K562 (cell line): Measurements from ENCODE around the gene KIF26A. TPM values are rescaled to one million over a fixed set of nuclear protein-coding genes. Genes with fewer than 3 reads are reported as not detected.

ENCODE experiments used
- ATAC-seq: fragments of 200-7000 bp; cut with Tn5 transposase; 3 replicates; pipeline ENCODE4 v1.9.1; 2020; ENCODE audit warnings: moderate library complexity
- BruUV-seq: library from RNA; stranded (reverse); fragments of 400-500 nt; replicated peaks from 2 replicates; lab custom pipeline; 2021; lab: Mats Ljungman, UMichigan
- CTCF ChIA-PET: fragments of 300-600 bp; formaldehyde crosslinking; extraction: SDS; loops from one replicate; lab custom pipeline; 2021; ENCODE audit warnings: low intra/inter-chr PET ratio; lab: Yijun Ruan, JAX
- POLR2A ChIA-PET: fragments of 300-600, 350-650 bp; sonication (Branson Sonifier 250); formaldehyde crosslinking; extraction: SDS; loops from one replicate; lab custom pipeline; 2021; ENCODE audit warnings: antibody characterized with exemption, inconsistent platforms; lab: Yijun Ruan, JAX
- DNase-seq, 4 experiments: peaks; one replicate each; pipeline versions ENCODE4 v3.0.0 to v3.0.0-alpha.2; 2011 to 2018; ENCODE audit warnings: low spot score in 3 of 4, mixed read lengths in 3 of 4; ENCODE audit errors: extremely low read depth in 1 of 4
- FAIRE-seq: peaks from 2 replicates; lab custom pipeline; 2011; peaks lifted over from hg19 to GRCh38; lab: Jason Lieb, UNC
- H2AFZ ChIP-seq: 2 replicates; pipeline ENCODE4 v1.6.0; 2011; ENCODE audit warnings: low read depth, low read length, control low read depth, inconsistent platforms
- H3K27ac ChIP-seq: fragments of 200-600 bp; 3 replicates; pipeline ENCODE4 v1.8.0; 2011; ENCODE audit warnings: low read depth, mild to moderate bottlenecking, control low read depth, inconsistent platforms, low read length, moderate library complexity, mixed read lengths; ENCODE audit errors: extremely low read depth
- H3K27me3 ChIP-seq, 2 experiments: fragments of 300-600 bp in 1 of 2; 2 replicates in 1 of 2; 3 replicates in 1 of 2; pipeline versions ENCODE4 v1.6.0 to v1.8.0; 2011; ENCODE audit warnings: inconsistent platforms in 2 of 2, low read length in 2 of 2, mild to moderate bottlenecking in 1 of 2, mixed read lengths in 1 of 2, moderate library complexity in 1 of 2; ENCODE audit not compliant: control insufficient read depth in 2 of 2, insufficient read depth in 2 of 2
- H3K36me3 ChIP-seq: fragments of 300-600 bp; 3 replicates; pipeline ENCODE4 v1.8.0; 2011; ENCODE audit warnings: mild to moderate bottlenecking, low read length, inconsistent platforms; ENCODE audit not compliant: control insufficient read depth, insufficient read depth
- H3K4me1 ChIP-seq, 2 experiments: fragments of 200-600 bp in 1 of 2; replicated peaks in 1 of 2; 2 replicates in 1 of 2; 3 replicates in 1 of 2; pipeline versions ENCODE4 v1.5.1 to v1.8.0; 2011; ENCODE audit warnings: inconsistent platforms in 2 of 2, low read length in 2 of 2, mild to moderate bottlenecking in 1 of 2, mixed read lengths in 1 of 2, moderate library complexity in 1 of 2; ENCODE audit not compliant: control insufficient read depth in 2 of 2, insufficient read depth in 2 of 2
- H3K4me2 ChIP-seq: 2 replicates; pipeline ENCODE4 v1.6.1; 2011; ENCODE audit warnings: low read length, control low read depth, inconsistent platforms, mixed read lengths; ENCODE audit not compliant: insufficient read depth
- H3K4me3 ChIP-seq: fragments of 200-600 bp; sonication (generic), shearing (Covaris generic); 2 replicates; pipeline ENCODE4 v1.5.1; 2016; ENCODE audit warnings: control low read depth, inconsistent platforms
- H3K79me2 ChIP-seq: fragments of 200-600 bp; 3 replicates; pipeline ENCODE4 v1.8.0; 2011; ENCODE audit warnings: low read length, inconsistent platforms; ENCODE audit not compliant: control insufficient read depth, insufficient read depth
- H3K9ac ChIP-seq, 2 experiments: 2 replicates each; pipeline versions ENCODE4 v1.6.0 to v1.6.1; 2011; ENCODE audit warnings: low read depth in 2 of 2, low read length in 2 of 2, control low read depth in 1 of 2, inconsistent platforms in 1 of 2, mild to moderate bottlenecking in 1 of 2, mixed read lengths in 1 of 2; ENCODE audit not compliant: insufficient read depth in 1 of 2
- H3K9me1 ChIP-seq: one replicate; pipeline ENCODE4 v1.6.0; 2011; ENCODE audit warnings: inconsistent platforms, mild to moderate bottlenecking, low read length, moderate library complexity; ENCODE audit not compliant: control insufficient read depth, insufficient read depth
- H3K9me3 ChIP-seq: replicated peaks from 2 replicates; pipeline ENCODE4 v1.5.1; 2011; ENCODE audit warnings: low read depth, low read length, inconsistent platforms; ENCODE audit not compliant: control insufficient read depth, insufficient read depth
- H4K20me1 ChIP-seq: replicated peaks from 2 replicates; pipeline ENCODE4 v1.6.1; 2011; ENCODE audit warnings: low read length, inconsistent platforms, mixed read lengths; ENCODE audit not compliant: control insufficient read depth, insufficient read depth
- ARHGAP35 ChIP-seq: fragments of 450-650 bp; IDR thresholded peaks from 2 replicates; pipeline ENCODE4 v1.6.1; 2018; ENCODE audit not compliant: partially characterized antibody
- ASH1L ChIP-seq: fragments of 450-650 bp; IDR thresholded peaks from 2 replicates; pipeline ENCODE4 v1.6.1; 2018; ENCODE audit warnings: borderline replicate concordance, mild to moderate bottlenecking, low read depth; ENCODE audit not compliant: partially characterized antibody
- ATF6 ChIP-seq: sonication (generic); formaldehyde crosslinking; IDR thresholded peaks from 2 replicates; pipeline ENCODE4 v1.4.0; 2020; ENCODE audit warnings: mild to moderate bottlenecking, missing genetic modification reagents
- KLF16 ChIP-seq: IDR thresholded peaks from 2 replicates; pipeline ENCODE4 v1.6.1; 2016; ENCODE audit warnings: antibody characterized with exemption
- POLR2B ChIP-seq: fragments of 450-650 bp; IDR thresholded peaks from 2 replicates; pipeline ENCODE4 v1.6.1; 2018; ENCODE audit warnings: low read depth; ENCODE audit not compliant: partially characterized antibody
- SREBF1 ChIP-seq: fragments of 150-350 bp; IDR thresholded peaks from 2 replicates; pipeline ENCODE4 v1.6.1; 2014; ENCODE audit warnings: antibody characterized with exemption, low read depth, low read length, borderline replicate concordance
- ZBTB7A ChIP-seq: IDR thresholded peaks from 2 replicates; pipeline ENCODE4 v1.6.1; 2011; ENCODE audit warnings: low read depth, mild to moderate bottlenecking, low read length, moderate library complexity, borderline replicate concordance; ENCODE audit not compliant: control insufficient read depth
- ZNF140 ChIP-seq: fragments of 250-450 bp; sonication (Bioruptor Pico); IDR thresholded peaks from 2 replicates; pipeline ENCODE4 v1.8.0; 2021; ENCODE audit warnings: moderate library complexity, mild to moderate bottlenecking, inconsistent platforms
- ZNF444 ChIP-seq: fragments of 250-450 bp; sonication (Bioruptor Pico); IDR thresholded peaks from 2 replicates; pipeline ENCODE4 v1.4.0; 2020; ENCODE audit warnings: mild to moderate bottlenecking, moderate library complexity
- WGBS: fragments of 100-300 bp; shearing (Covaris generic); methylation state at CpG from one replicate; pipeline ENCODE4 v1.1.6; 2016; ENCODE audit warnings: low coverage, mixed read lengths; ENCODE audit not compliant: insufficient coverage; ENCODE audit errors: missing lambda C conversion rate; 5-methylcytosine and 5-hydroxymethylcytosine counted together
- in situ Hi-C: fragments of 300-500 bp; cut with MboI; formaldehyde crosslinking; loops from 4 replicates; pipeline ENCODE4 v1.15.0; 2018; ENCODE audit warnings: inconsistent platforms, mixed read lengths
- intact Hi-C: fragments of 100-400 bp; cut with micrococcal nuclease; formaldehyde crosslinking; loops from 2 replicates; pipeline ENCODE4 v1.14.2; 2022
- polyA plus RNA-seq, 8 experiments: library from polyadenylated mRNA; depleted of rRNA in 4 of 8; stranded (reverse) in 5 of 8; unstranded in 3 of 8; fragments of >200 nt; fragmentation: Nextera tagmentation in 2 of 8; fragmentation: Illumina TruSeq in 1 of 8; extraction: Ambion mirVana in 2 of 8; extraction: Trizol in 1 of 8; gene quantifications; 2 replicates each; pipeline versions ENCODE4 v1.2.1 to v1.2.3, GENCODE V29; 2011 to 2014; ENCODE audit warnings: inconsistent platforms in 1 of 8, missing spikeins in 1 of 8
- total RNA-seq, 7 experiments: library from RNA; depleted of rRNA in 6 of 7; stranded (reverse); fragments of >200 nt in 6 of 7; fragmentation: Illumina TruSeq in 2 of 7; extraction: Trizol in 2 of 7; gene quantifications; 2 replicates each; pipeline versions ENCODE4 v1.2.1 to v1.2.3, GENCODE V29; 2011 to 2021; ENCODE audit warnings: low replicate concordance in 1 of 7

The KIF26A gene
- total and polyA plus RNA-seq, 9 of the 15 experiments (the other 6 are each of a cell fraction or from before 2014, with no cell fraction given) = 0.04 TPM; not detected in 8

DNA sequence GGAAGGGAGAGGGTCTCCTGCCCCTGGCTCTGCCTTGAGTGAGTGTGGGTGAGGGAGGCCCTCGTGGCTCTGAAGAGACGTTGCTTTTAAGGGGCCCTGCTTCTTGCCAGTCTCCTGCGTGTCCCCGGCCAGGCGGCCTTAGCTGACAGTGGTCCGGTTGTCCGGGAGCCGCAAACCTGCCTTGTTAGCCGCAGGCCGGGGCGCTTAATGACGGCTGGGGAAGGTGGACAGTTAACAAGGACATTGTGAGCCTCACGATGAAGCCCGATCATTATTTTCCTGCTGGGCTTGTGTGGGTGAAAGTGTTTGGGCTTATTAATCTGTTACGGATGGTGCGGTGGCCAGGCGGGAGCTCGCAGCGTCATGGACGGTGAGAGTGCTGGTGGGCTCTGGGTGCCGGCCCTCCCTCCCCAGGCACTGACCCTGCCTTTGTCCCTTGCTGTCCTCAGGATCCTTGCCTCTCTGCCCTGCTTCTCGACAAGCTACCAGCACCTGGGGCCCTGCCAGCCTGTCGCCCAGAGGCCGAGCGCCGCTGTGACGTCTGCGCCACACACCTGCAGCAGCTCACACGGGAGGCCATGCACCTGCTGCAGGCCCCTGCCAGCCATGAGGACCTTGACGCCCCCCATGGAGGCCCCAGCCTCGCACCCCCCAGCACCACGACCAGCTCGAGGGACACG lies 13.3 kb downstream of the KIF26A start:
- ChIA-PET POLR2A (no interaction called here), CTCF (interaction anchor here (0.6 kb wide), 1 partner anchor 14 kb away, joined by 3 read pairs; the partner anchor contains the start of gene KIF26A)
- no TSS peak for BruUV-seq
- no peaks in the 10 kb centered on the region for H3K36me3 ChIP-seq
- no peak overlapping the region for H3K27ac ChIP-seq
- H3K27me3 ChIP-seq = peaks cover 0 to 14% of the 10 kb centered on the region in 2 experiments; a peak in 2 of 5 replicates
- intact Hi-C loops = no loop called here
- no peak overlapping the region for H2AFZ ChIP-seq
- H3K9ac ChIP-seq = no peak overlapping the region; a peak in 1 of 4 replicates
- H3K79me2 ChIP-seq = no peaks in the 10 kb centered on the region
- DNase-seq = no peak
- no peak for TF ChIP-seq ASH1L
- no peak for TF ChIP-seq ATF6 (CRISPR knock-in tag)
- no peak for TF ChIP-seq ZNF444 (CRISPR knock-in tag)
- TF ChIP-seq ZBTB7A = no peak
- TF ChIP-seq SREBF1 = no peak
- no peak for TF ChIP-seq POLR2B
- no peak for TF ChIP-seq KLF16
- TF ChIP-seq ARHGAP35 = no peak
- no peak for TF ChIP-seq ZNF140 (CRISPR knock-in tag)
- H4K20me1 ChIP-seq = no peaks in the 10 kb centered on the region
- H3K4me1 ChIP-seq = peaks cover 0 to 32% of the 10 kb centered on the region in 2 experiments; a peak in 2 of 5 replicates
- ATAC-seq = no peak
- in situ Hi-C loops = no loop called here
- H3K9me3 ChIP-seq = no peaks in the 10 kb centered on the region
- no peaks in the 10 kb centered on the region for H3K9me1 ChIP-seq
- 41% methylated on average over 22 of the region's 34 CpGs for WGBS
- FAIRE-seq = no peak
- no peak overlapping the region for H3K4me3 ChIP-seq
- H3K4me2 ChIP-seq = no peak overlapping the region
